ENCODE measurements around the gene CCNF.

- TF ChIP-seq POLR2A (IDR thresholded peaks at IDR 0.05) = no peak
- TF ChIP-seq, protein P1, sequence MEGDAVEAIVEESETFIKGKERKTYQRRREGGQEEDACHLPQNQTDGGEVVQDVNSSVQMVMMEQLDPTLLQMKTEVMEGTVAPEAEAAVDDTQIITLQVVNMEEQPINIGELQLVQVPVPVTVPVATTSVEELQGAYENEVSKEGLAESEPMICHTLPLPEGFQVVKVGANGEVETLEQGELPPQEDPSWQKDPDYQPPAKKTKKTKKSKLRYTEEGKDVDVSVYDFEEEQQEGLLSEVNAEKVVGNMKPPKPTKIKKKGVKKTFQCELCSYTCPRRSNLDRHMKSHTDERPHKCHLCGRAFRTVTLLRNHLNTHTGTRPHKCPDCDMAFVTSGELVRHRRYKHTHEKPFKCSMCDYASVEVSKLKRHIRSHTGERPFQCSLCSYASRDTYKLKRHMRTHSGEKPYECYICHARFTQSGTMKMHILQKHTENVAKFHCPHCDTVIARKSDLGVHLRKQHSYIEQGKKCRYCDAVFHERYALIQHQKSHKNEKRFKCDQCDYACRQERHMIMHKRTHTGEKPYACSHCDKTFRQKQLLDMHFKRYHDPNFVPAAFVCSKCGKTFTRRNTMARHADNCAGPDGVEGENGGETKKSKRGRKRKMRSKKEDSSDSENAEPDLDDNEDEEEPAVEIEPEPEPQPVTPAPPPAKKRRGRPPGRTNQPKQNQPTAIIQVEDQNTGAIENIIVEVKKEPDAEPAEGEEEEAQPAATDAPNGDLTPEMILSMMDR (IDR thresholded peaks at IDR 0.05) = no peak
These were observed 47.5 kb downstream of the CCNF start for GRCh38 chr16:2476741-2477140.
